Gastrocnemius medialis (tissue), 4 donors: ENCODE results near the gene OSBPL10. TPM values are rescaled to one million over a fixed set of nuclear protein-coding genes. Genes with fewer than 3 reads are reported as not detected.

Source experiments
- ATAC-seq, 2 donors: fragments of 150-250 bp; one replicate each; pipeline ENCODE4 v1.9.1; 2016
- DNase-seq, 2 donors: peaks; one replicate each; pipeline ENCODE4 v3.0.0-alpha.2; 2019
- H3K27ac ChIP-seq, 4 donors: fragments of 200-600 bp; sonication (generic); 1 replicate in 1 of 4; 2 replicates in 3 of 4; pipeline ENCODE4 v1.5.1; 2016 to 2018; ENCODE audit warnings: mild to moderate bottlenecking in 2 of 4, moderate library complexity in 1 of 4
- H3K27me3 ChIP-seq, 3 donors: fragments of 200-600 bp; sonication (generic) in 2 of 3; 1 replicate in 1 of 3; 2 replicates in 2 of 3; pipeline versions ENCODE4 v1.5.1 to v1.6.0; 2016 to 2019; ENCODE audit warnings: mild to moderate bottlenecking in 1 of 3, moderate library complexity in 1 of 3
- H3K36me3 ChIP-seq, 2 donors: fragments of 200-600 bp; sonication (generic) in 1 of 2; one replicate each; pipeline ENCODE4 v1.5.1; 2017 to 2018
- H3K4me1 ChIP-seq, 2 donors: fragments of 200-600 bp; sonication (generic) in 1 of 2; one replicate each; pipeline ENCODE4 v1.5.1; 2016 to 2017; ENCODE audit warnings: mild to moderate bottlenecking in 2 of 2
- H3K4me3 ChIP-seq, 4 donors: fragments of 200-600 bp; sonication (generic) in 3 of 4; 1 replicate in 1 of 4; 2 replicates in 3 of 4; pipeline ENCODE4 v1.5.1; 2016 to 2019; ENCODE audit warnings: mild to moderate bottlenecking in 2 of 4
- H3K9me3 ChIP-seq, 3 donors: fragments of 200-600 bp; sonication (generic) in 2 of 3; 1 replicate in 1 of 3; 2 replicates in 2 of 3; pipeline ENCODE4 v1.5.1; 2016 to 2019
- CTCF ChIP-seq, 5 experiments: fragments of 450-650 bp in 3 of 5; fragments of 200-600 bp in 2 of 5; sonication (generic) in 2 of 5; IDR thresholded peaks in 4 of 5; conservative IDR thresholded peaks in 1 of 5; 1 replicate in 4 of 5; 2 replicates in 1 of 5; pipeline ENCODE4 v1.5.1; 2016 to 2019; ENCODE audit warnings: antibody characterized with exemption in 5 of 5, mild to moderate bottlenecking in 3 of 5, moderate library complexity in 3 of 5
- POLR2A ChIP-seq, 2 donors: fragments of 450-650 bp; IDR thresholded peaks; one replicate each; pipeline ENCODE4 v1.6.1; 2017; ENCODE audit warnings: antibody characterized with exemption in 2 of 2, mild to moderate bottlenecking in 2 of 2, moderate library complexity in 2 of 2
- in situ Hi-C, 4 donors: fragments of 200-750 bp; cut with MboI; loops; one replicate each; pipeline versions ENCODE4 v1.15.0 to v1.8.0; 2017; ENCODE audit warnings: low sequenced_read_pairs in 4 of 4
- intact Hi-C: fragments of 100-400 bp; cut with DNase I; formaldehyde crosslinking; loops from one replicate; pipeline ENCODE4 v1.15.1; 2023; ENCODE audit warnings: low total_unique reads
- total RNA-seq, 4 donors: library from RNA; depleted of rRNA; stranded (reverse); fragments of >200 nt; gene quantifications; one replicate each; pipeline versions ENCODE4 v1.1.0 to v1.2.3, GENCODE V29; 2016

Gene OSBPL10
- total RNA-seq, 4 donors from 2014 or later: 1.4 to 7.0 (median 3.8) TPM

GRCh38 chr3:31909455-31909854 lies 71.6 kb downstream of the OSBPL10 start:
- no peaks in the 10 kb centered on the region for H3K36me3 ChIP-seq
- DNase-seq (no peak), ATAC-seq (no peak)
- in situ Hi-C loops: no loop called here
- no peaks in the 10 kb centered on the region for H3K4me1 ChIP-seq
- TF ChIP-seq POLR2A (IDR thresholded peaks at IDR 0.05) (no peak), CTCF (IDR thresholded peaks at IDR 0.05 in 4 of 5, conservative IDR thresholded peaks at IDR 0.05 in 1 of 5) (no peak)
- no peaks in the 10 kb centered on the region for H3K27me3 ChIP-seq
- intact Hi-C loops: no loop called here
- H3K4me3 ChIP-seq: no peak overlapping the region
- no peaks in the 10 kb centered on the region for H3K9me3 ChIP-seq
- no peak overlapping the region for H3K27ac ChIP-seq

DNA sequence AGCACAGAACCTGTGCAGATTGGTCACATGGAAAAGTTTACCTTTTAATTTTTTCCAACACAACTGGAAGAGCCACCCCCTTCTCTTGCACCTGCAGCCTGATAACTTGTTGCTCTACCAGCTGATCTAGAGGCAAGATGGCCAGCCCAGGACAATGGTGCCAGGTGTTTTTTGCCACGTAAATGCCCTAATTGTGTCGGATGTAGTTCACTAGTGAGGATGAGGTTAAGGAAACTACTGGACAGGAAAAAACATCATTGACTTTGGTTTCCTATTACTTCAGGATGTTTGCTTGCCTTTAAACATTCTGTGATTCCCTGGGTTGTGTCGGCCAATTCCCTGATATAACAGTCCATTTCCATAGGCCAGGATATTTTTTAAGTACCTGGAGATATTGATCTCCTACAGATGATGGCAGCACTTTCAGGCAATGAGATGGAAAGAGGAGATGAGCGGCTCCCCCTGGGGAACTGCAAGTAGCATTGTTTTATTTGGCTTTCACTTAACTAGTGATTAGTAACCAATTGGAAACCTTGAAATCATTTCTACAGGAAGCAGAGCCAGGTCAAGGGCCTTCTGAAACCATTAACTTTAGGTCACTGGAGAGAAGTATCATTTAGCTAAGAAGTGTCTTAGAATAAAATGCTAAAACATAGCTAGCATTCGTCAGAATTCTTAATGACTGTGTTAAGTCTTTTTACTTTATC lies 72.5 kb downstream of the OSBPL10 start:
- DNase-seq (no peak), ATAC-seq (no peak)
- Histone ChIP-seq H3K27ac (no peak overlapping the region), H3K27me3 (no peaks in the 10 kb centered on the region), H3K9me3 (no peaks in the 10 kb centered on the region), H3K4me1 (no peaks in the 10 kb centered on the region), H3K4me3 (no peak overlapping the region), H3K36me3 (no peaks in the 10 kb centered on the region)
- intact Hi-C loops (no loop called here), in situ Hi-C loops (no loop called here)
- TF ChIP-seq CTCF (IDR thresholded peaks at IDR 0.05 in 4 of 5, conservative IDR thresholded peaks at IDR 0.05 in 1 of 5) (no peak), POLR2A (IDR thresholded peaks at IDR 0.05) (no peak)

DNA sequence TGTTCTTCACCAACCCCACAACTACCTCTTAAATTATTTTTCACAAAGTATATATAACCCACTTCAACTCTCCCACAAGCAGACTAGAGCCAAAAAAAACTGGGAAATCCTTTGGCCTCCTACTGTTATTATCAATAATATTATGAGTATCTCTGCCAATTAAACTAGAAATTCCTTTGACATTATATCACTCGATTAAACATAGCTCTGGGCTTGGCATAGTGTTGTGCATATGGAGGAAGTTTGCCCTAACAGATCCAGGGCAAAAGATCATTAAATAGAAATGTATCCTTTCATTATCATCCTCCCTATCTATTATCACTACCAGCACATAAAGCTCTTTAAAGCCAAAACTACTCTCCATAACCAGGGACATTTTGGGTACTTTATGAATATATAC lies 74.9 kb downstream of the OSBPL10 start:
- ATAC-seq (no peak), DNase-seq (no peak)
- Histone ChIP-seq H3K9me3 (no peaks in the 10 kb centered on the region), H3K27ac (no peak overlapping the region), H3K4me3 (no peak overlapping the region), H3K36me3 (no peaks in the 10 kb centered on the region), H3K4me1 (no peaks in the 10 kb centered on the region), H3K27me3 (no peaks in the 10 kb centered on the region)
- intact Hi-C loops: no loop called here
- in situ Hi-C loops: no loop called here
- TF ChIP-seq POLR2A (IDR thresholded peaks at IDR 0.05): no peak
- no peak for TF ChIP-seq CTCF (IDR thresholded peaks at IDR 0.05 in 4 of 5, conservative IDR thresholded peaks at IDR 0.05 in 1 of 5)

DNA sequence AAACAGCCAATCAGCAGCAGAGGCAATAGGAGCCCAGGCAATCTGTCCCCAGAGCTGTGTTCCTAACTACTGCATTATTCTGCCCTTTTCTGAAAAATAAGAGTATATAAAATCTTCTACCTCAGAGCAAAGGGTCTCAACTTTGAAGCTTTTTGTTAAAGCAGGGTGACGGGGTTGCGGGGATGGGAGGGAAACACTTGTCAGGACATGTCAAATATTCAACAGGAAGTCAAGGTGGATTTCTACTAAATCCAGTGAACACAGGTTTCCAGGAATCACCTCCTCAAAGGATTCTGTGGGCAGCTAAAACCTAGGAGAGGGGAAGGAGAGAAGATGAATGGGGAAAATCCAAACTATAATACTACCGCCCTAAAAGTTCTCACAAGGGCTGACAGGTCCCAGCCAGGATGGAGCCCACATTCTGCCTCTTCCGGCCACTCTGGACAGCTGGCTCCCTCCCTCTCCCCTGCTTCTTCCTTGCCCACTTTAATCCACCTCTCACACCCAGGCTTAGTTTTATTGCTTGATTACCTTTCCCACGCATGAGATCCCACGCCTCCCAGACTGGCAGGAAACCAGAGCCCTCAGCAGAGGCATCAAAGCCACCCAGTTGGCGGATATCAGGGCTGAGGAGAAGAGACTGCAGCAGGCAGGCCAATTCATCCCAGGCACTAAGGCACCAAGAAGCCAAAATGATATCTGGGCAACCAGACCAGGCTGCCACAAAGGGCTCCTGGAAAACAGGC lies 77.2 kb downstream of the OSBPL10 start:
- Histone ChIP-seq H3K4me1 (no peaks in the 10 kb centered on the region), H3K36me3 (no peaks in the 10 kb centered on the region), H3K27ac (no peak overlapping the region), H3K9me3 (no peaks in the 10 kb centered on the region), H3K27me3 (no peaks in the 10 kb centered on the region), H3K4me3 (no peak overlapping the region)
- no peak for TF ChIP-seq CTCF (IDR thresholded peaks at IDR 0.05 in 4 of 5, conservative IDR thresholded peaks at IDR 0.05 in 1 of 5)
- TF ChIP-seq POLR2A (IDR thresholded peaks at IDR 0.05): no peak
- in situ Hi-C loops: no loop called here
- intact Hi-C loops: no loop called here
- ATAC-seq (no peak), DNase-seq (no peak)
